ENCODE data around the gene PRRT1. TPM values are rescaled to one million over a fixed set of nuclear protein-coding genes. Genes with fewer than 3 reads are reported as not detected.
"Not testable (repeated sequence)": the region's sequence is repeated elsewhere in the genome, so short reads cannot be mapped to it uniquely, and the experiment has no call there.

Gene PRRT1
- total and polyA plus RNA-seq, 8 donors = 0.18 to 6.0 (median 1.4) TPM; not detected in 2

DNA sequence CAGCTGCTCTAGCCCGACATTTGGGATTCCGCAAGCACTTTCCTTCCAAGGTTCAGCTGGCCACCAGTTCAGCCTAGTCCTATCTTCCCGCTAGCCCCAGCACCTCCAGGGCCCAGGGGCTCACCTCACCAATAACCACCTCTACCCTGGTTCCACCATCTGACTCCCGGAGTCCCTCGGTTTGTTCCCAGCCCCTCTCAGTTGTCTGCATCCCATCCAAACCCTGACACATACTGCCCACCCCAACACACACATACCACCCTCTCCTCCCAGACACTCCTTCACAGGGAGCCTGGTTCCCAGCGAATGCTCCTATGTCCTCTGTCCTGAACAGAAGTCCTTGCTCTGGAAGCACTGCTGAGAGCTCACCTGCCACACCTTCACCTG, 43.0 kb downstream of the PRRT1 start:
- H3K36me3 ChIP-seq = no peaks in the 10 kb centered on the region
- DNase-seq = no peak
- H3K4me3 ChIP-seq = peak overlapping the region; percentile 29 to 37 (median 32)
- peaks cover 0 to 5% (median 0%) of the 10 kb centered on the region in 3 donors for H3K27me3 ChIP-seq
- H3K4me1 ChIP-seq = peaks cover 46 to 80% (median 62%) of the 10 kb centered on the region in 4 donors
- H3K27ac ChIP-seq = peak overlapping the region; percentile 22 to 85 (median 76)
- intact Hi-C loops (cut with DNase I; ENCODE audit: low total_unique reads) = no loop called here
- H3K9me3 ChIP-seq = no peaks in the 10 kb centered on the region
- TF ChIP-seq, protein P1, sequence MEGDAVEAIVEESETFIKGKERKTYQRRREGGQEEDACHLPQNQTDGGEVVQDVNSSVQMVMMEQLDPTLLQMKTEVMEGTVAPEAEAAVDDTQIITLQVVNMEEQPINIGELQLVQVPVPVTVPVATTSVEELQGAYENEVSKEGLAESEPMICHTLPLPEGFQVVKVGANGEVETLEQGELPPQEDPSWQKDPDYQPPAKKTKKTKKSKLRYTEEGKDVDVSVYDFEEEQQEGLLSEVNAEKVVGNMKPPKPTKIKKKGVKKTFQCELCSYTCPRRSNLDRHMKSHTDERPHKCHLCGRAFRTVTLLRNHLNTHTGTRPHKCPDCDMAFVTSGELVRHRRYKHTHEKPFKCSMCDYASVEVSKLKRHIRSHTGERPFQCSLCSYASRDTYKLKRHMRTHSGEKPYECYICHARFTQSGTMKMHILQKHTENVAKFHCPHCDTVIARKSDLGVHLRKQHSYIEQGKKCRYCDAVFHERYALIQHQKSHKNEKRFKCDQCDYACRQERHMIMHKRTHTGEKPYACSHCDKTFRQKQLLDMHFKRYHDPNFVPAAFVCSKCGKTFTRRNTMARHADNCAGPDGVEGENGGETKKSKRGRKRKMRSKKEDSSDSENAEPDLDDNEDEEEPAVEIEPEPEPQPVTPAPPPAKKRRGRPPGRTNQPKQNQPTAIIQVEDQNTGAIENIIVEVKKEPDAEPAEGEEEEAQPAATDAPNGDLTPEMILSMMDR (IDR thresholded peaks at IDR 0.05) = no peak
- TF ChIP-seq POLR2AphosphoS5 (IDR thresholded peaks at IDR 0.05) (no peak), POLR2A (IDR thresholded peaks at IDR 0.05) (no peak), EP300 (IDR thresholded peaks at IDR 0.05) (no peak)
- 25 to 46% (median 36%) methylated on average over 6 of the region's 6 CpGs for WGBS, 5 donors

DNA sequence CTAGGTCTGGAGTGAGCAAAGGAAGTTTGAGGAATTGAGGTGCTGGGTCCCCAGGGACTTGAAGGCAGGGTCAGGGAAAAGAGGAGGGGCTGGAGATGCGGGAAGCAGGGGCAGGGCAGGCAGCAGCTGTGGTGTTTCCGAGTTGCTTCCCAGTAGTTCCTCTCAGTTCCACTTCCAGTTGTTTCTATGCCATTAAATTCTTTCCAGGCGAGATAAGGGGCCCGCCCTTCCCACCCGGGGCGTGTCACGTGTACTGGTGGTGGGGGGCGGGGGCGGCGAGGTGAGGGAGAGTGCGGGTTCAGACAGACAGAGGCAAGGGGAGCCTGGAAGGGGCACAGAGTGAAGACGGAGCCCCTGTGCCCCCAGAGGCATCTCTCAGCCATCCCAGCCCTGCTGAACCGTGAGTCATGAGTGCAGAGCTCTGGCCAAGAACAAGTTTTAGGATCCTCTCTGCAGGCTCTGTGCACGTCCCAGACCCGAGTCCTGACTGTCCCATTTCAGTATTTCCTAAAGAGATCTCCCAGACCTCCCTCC, 43.6 kb downstream of the PRRT1 start:
- Histone ChIP-seq H3K36me3 (no peaks in the 10 kb centered on the region), H3K27ac (peak overlapping the region; percentile 13 to 85 (median 76)), H3K4me1 (peaks cover 46 to 75% (median 59%) of the 10 kb centered on the region in 4 donors), H3K27me3 (peaks cover 0 to 5% (median 0%) of the 10 kb centered on the region in 3 donors), H3K4me3 (peak overlapping the region; percentile 29 to 37 (median 32)), H3K9me3 (no peaks in the 10 kb centered on the region)
- peak in 1 of 3 donors; percentile 45 for TF ChIP-seq POLR2AphosphoS5 (IDR thresholded peaks at IDR 0.05)
- TF ChIP-seq, protein P1 (IDR thresholded peaks at IDR 0.05) = no peak
- 1 to 7% (median 4%) methylated on average over 11 to 15 of the region's 15 CpGs for WGBS, 5 donors
- DNase-seq = peak; percentile 56 to 87
- intact Hi-C loops (cut with DNase I; ENCODE audit: low total_unique reads) = no loop called here

DNA sequence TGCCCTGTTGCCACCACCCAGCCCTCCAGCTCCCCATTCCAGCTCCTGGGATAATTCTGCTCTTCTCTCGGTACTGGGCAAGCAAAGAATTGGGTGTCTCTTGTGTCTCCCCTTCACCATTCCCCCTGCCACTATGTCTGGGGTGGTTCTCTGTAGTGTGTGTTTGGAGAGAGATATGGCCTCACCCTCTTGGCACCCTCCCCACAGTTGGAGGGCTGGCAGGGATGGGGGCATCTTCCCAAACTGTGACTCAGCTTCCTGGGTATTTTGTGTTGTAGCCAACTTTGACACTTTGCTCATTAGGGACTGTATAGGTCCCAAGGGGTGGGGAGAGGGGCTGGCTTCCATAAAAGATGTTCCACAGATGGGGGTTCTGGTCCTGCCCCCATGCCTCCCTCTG, 44.3 kb downstream of the PRRT1 start:
- DNase-seq = no peak
- intact Hi-C loops (cut with DNase I; ENCODE audit: low total_unique reads) = no loop called here
- H3K27ac ChIP-seq = peak overlapping the region in 4 of 5 donors; percentile 75 to 85 (median 79)

DNA sequence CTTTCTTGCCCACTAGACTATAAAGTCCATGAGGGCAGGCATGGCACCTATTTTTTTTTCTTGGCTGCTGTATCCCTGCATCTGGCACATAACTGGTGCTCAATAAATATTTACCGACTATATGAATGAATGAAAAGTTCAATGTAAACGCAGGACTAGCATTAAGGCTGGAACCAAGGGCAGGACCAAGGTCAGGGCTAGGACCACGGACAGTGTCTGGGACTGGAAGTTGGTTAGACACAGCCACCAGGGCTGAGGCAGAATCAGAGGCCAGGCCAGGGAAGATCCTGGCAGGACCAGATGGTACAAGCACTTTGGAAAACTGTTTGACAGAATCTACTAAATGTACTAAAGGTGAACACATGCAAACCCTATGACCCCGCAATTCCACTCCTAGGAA, 46.3 kb downstream of the PRRT1 start:
- H3K36me3 ChIP-seq = no peaks in the 10 kb centered on the region
- no peak overlapping the region for H3K4me3 ChIP-seq
- no peaks in the 10 kb centered on the region for H3K9me3 ChIP-seq
- H3K4me1 ChIP-seq = peaks cover 26 to 48% (median 40%) of the 10 kb centered on the region in 4 donors
- no peak for TF ChIP-seq POLR2AphosphoS5 (IDR thresholded peaks at IDR 0.05)
- TF ChIP-seq, protein P1 (IDR thresholded peaks at IDR 0.05) = no peak
- no peak for TF ChIP-seq EP300 (IDR thresholded peaks at IDR 0.05)
- no peak for TF ChIP-seq POLR2A (IDR thresholded peaks at IDR 0.05)
- intact Hi-C loops (cut with DNase I; ENCODE audit: low total_unique reads) = no loop called here
- 58 to 76% (median 66%) methylated on average over 4 of the region's 4 CpGs for WGBS, 5 donors
- no peak for DNase-seq
- H3K27me3 ChIP-seq = peaks cover 0 to 5% (median 0%) of the 10 kb centered on the region in 3 donors
- no peak overlapping the region for H3K27ac ChIP-seq

More for the DNA sequence above, 44.3 kb downstream of the PRRT1 start:
- H3K4me1 ChIP-seq = peaks cover 43 to 67% (median 56%) of the 10 kb centered on the region in 4 donors
- peak overlapping the region in 2 of 4 donors; percentile 29 to 37 for H3K4me3 ChIP-seq
- TF ChIP-seq POLR2A (IDR thresholded peaks at IDR 0.05) (no peak), EP300 (IDR thresholded peaks at IDR 0.05) (no peak)
- H3K9me3 ChIP-seq = no peaks in the 10 kb centered on the region
- 63 to 78% (median 68%) methylated on average over 1 of the region's 1 CpG for WGBS, 5 donors
- no peaks in the 10 kb centered on the region for H3K36me3 ChIP-seq
- peaks cover 0 to 5% (median 0%) of the 10 kb centered on the region in 3 donors for H3K27me3 ChIP-seq

DNA sequence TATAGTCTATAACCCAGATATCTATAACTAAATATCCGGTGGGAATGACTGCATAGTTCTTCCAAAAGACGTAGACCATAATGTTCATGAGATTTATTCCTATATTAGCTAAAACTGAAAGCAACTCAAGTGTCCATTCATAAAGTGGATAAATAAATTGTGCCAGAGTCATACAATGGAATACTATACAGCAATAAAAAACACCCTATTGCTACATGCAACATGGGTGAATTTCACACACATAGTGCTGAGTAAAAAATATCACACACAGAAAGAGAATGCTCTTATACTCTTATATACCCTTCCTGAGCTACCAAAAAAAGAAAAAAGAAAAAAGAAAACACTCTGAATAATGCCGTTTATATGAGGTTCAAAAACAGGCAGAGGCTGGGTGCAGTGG, 49.5 kb downstream of the PRRT1 start:
- H3K27me3 ChIP-seq = peaks cover 0 to 14% (median 0%) of the 10 kb centered on the region in 3 donors
- TF ChIP-seq POLR2AphosphoS5 (IDR thresholded peaks at IDR 0.05) = no peak
- TF ChIP-seq EP300 (IDR thresholded peaks at IDR 0.05) = no peak
- TF ChIP-seq, protein P1 (IDR thresholded peaks at IDR 0.05) = no peak
- no peak for TF ChIP-seq POLR2A (IDR thresholded peaks at IDR 0.05)
- peaks cover 0 to 4% (median 0%) of the 10 kb centered on the region in 4 donors for H3K36me3 ChIP-seq
- H3K4me1 ChIP-seq = peaks cover 2 to 16% (median 10%) of the 10 kb centered on the region in 4 donors
- no peaks in the 10 kb centered on the region for H3K9me3 ChIP-seq
- intact Hi-C loops (cut with DNase I; ENCODE audit: low total_unique reads) = no loop called here
- H3K27ac ChIP-seq = no peak overlapping the region
- DNase-seq = no peak
- WGBS, 5 donors = 90 to 100% (median 93%) methylated on average over 3 of the region's 3 CpGs
- H3K4me3 ChIP-seq = no peak overlapping the region

DNA sequence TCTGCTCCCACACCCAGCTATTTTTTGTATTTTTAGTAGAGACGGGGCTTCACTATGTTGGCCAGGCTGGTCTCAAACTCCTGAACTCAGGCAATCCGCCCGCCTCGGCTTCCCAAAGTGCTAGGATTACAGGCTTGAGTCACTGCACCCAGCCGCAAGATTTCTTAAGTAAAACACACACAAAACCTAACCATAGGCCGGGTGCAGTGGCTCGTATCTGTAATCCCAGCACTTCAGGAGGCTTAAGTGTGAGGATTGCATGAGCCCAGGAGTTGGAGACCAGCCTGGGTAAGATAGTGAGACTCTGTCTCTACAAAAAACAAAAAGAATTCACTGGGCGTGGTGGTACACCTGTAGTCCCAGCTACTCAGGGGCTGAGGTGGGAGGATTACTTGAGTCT, 51.5 kb downstream of the PRRT1 start:
- H3K4me3 ChIP-seq; H3K36me3 ChIP-seq; H3K27ac ChIP-seq; DNase-seq; intact Hi-C loops (cut with DNase I; ENCODE audit: low total_unique reads); H3K9me3 ChIP-seq: not testable (repeated sequence)
- Histone ChIP-seq H3K4me1 (peaks cover 12 to 16% (median 14%) of the 10 kb centered on the region in 4 donors), H3K27me3 (peaks cover 5 to 34% (median 17%) of the 10 kb centered on the region in 3 donors)
- WGBS, 5 donors = 83 to 90% (median 88%) methylated on average over 8 of the region's 8 CpGs

All from stomach (tissue), 9 donors.